GM18873 (cell line): Measurements from ENCODE around the gene PTPRN.
A peak's percentile ranks its signal among the peaks of the same experiment; 100 is the strongest.

ENCODE experiments used
- ATAC-seq: cut with Tn5 transposase; IDR thresholded peaks from one replicate; pipeline ENCODE4 v1.9.1; 2021; ENCODE audit warnings: mild to moderate bottlenecking, moderate library complexity, moderate number of reproducible peaks; ENCODE audit not compliant: unreplicated experiment, low FRiP score

The PTPRN gene

GRCh38 chr2:219247678-219248642 lies 61.2 kb downstream of the PTPRN start:
- no peak for ATAC-seq

DNA sequence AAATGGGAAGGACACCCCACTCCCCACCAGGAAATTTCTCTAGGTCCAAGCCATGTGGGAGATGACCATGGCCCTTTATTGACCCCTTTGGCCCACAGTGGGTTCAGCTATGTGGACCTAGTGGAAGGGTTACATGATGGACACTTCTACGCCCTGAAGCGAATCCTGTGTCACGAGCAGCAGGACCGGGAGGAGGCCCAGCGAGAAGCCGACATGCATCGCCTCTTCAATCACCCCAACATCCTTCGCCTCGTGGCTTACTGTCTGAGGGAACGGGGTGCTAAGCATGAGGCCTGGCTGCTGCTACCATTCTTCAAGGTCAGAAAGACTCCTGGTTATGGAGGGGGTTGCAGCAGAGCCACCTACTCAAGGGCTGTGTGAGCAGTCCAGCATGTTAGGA lies 62.6 kb downstream of the PTPRN start:
- no peak for ATAC-seq

- ATAC-seq = no peak
Observed at GRCh38 chr2:219245899-219246230, 63.3 kb downstream of the PTPRN start.

DNA sequence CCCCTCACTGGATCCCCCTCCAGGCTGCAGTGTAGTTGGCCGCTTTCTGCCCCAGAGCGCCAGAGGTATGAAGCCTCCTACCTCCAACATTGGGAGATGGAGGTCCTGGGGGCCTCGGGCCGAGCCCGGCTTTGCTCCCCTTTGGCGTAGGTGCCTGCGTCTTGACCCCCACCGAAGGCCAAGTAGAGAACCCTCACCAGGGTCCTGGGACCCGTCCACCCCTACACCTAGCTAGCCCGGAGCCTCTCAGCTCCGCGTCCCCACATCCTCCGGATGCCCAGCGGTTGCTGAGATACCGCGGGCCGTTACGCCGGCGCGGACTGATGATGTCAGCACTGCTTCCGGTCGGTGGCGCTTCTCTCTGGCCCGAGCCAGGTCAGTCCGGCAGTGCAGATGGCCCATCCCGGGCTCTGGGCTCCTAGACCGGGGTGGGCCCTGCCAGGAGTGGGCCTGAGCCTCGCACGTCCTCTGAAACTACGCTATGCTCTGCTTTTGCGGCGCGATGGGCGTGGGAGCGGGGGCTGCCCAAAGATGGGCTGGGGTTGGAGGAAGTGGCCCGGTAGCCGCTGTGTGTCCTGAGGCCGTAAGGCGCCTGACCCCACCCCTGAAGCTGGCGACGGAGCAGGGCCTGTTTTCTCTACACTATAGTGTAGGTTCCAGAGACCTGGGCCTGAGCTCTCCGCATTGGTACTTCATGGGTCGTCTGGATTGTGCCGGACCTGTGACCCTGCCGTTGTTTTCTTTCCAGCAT lies 63.9 kb downstream of the PTPRN start, which contains the start of the genes GLB1L and STK16:
Gene GLB1L (minus strand): TSS at position 297 of the 751 bp plus-strand sequence. CDS start 1,871 bp downstream, outside the sequence.
Gene STK16 (plus strand): TSS at position 332 of the 751 bp plus-strand sequence. CDS start 521 bp downstream, outside the sequence.
- peak; percentile 56 for ATAC-seq

DNA sequence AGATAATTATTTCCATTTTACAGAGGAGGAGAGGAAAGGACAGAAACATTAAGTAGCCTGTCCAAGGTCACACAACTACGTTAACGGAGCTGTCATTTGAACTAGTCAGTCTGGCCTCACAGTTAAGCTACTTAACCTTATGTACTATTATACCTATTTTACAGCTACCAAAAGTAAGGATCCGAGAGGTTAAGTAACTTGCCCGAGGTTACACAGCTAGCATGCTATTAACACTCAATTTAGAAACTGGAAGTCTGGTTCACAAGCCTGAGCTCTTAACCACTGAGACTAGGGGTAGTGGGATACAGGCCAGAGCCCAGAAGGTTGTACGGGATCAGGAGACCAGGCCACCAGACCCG lies 64.4 kb downstream of the PTPRN start:
- ATAC-seq = no peak

DNA sequence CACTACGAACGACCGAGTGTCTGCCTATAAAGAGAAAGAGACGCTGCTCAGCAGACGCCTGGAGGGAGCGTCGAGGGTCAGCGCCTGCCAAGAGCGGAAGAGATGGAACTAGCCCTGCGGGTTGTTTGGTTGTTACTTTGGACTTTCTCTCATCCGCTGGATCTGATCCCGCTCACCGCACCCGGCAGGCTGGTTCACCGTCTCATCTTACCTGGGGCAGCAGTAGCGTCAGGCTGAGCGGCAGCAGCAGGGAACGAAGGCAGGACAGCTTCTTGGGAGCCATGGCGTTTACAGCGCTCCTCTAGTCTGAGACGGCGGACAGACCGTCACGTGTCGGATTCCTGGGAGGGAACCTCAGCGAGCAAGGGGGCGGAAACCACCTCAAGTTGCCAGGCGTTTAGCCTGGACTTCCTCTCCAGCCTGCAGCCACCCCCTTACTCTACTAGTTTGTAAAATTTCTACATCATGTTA lies 65.9 kb downstream of the PTPRN start:
- no peak for ATAC-seq
